Suprapubic skin (tissue), 3 donors: ENCODE data around the gene AGTRAP.

Experiments used
- POLR2AphosphoS5 ChIP-seq, 3 donors: sonication (generic); formaldehyde crosslinking; IDR thresholded peaks; one replicate each; pipeline ENCODE4 v1.6.1; 2017; ENCODE audit warnings: antibody characterized with exemption in 3 of 3
- TF ChIP-seq, protein P1 (sequence below), 2 donors: fragments of 200-600 bp in 1 of 2; fragments of 450-650 bp in 1 of 2; sonication (generic) in 1 of 2; IDR thresholded peaks; one replicate each; pipeline ENCODE4 v1.5.1; 2016 to 2019; ENCODE audit warnings: antibody characterized with exemption in 2 of 2, mild to moderate bottlenecking in 1 of 2, moderate library complexity in 1 of 2

DNA sequence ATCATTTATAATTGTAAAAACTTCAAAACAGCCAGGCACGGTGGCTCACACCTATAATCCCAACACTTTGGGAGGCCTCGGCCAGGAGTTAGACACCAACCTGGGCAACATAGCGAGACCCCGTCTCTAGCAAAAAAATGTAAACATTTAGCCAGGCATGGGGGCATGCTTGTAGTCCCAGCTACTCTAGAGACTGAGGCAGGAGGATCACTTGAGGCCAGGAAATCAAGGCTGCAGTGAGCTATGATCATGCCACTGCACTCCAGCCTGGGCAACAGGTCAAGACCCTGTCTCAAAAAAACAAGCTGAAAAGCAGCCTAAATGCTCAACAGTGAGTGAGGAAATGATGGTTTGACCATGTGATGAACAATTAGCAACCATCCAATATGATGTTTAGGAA lies 33.3 kb downstream of the AGTRAP start:
- TF ChIP-seq POLR2AphosphoS5 (IDR thresholded peaks at IDR 0.05): no peak
- TF ChIP-seq, protein P1, sequence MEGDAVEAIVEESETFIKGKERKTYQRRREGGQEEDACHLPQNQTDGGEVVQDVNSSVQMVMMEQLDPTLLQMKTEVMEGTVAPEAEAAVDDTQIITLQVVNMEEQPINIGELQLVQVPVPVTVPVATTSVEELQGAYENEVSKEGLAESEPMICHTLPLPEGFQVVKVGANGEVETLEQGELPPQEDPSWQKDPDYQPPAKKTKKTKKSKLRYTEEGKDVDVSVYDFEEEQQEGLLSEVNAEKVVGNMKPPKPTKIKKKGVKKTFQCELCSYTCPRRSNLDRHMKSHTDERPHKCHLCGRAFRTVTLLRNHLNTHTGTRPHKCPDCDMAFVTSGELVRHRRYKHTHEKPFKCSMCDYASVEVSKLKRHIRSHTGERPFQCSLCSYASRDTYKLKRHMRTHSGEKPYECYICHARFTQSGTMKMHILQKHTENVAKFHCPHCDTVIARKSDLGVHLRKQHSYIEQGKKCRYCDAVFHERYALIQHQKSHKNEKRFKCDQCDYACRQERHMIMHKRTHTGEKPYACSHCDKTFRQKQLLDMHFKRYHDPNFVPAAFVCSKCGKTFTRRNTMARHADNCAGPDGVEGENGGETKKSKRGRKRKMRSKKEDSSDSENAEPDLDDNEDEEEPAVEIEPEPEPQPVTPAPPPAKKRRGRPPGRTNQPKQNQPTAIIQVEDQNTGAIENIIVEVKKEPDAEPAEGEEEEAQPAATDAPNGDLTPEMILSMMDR (IDR thresholded peaks at IDR 0.05): no peak
